ENCODE measurements around the gene DOCK10.

- TF ChIP-seq EZH2 (IDR thresholded peaks at IDR 0.05; ENCODE audit: low read length) (no peak), CTCF (optimal IDR thresholded peaks at IDR 0.05 in 1 of 3, IDR thresholded peaks at IDR 0.05 in 1 of 3, conservative IDR thresholded peaks at IDR 0.05 in 1 of 3; ENCODE audit: extremely low read depth in 1 of 3, insufficient read depth in 2 of 3, low read length in 3 of 3) (no peak)
Measured at GRCh38 chr2:224796695-224797305, 245.5 kb downstream of the DOCK10 start.
